ENCODE results near the gene INSIG2. TPM values are rescaled to one million over a fixed set of nuclear protein-coding genes. Genes with fewer than 3 reads are reported as not detected.

Gene INSIG2
- total RNA-seq, 1 experiment from 2014 or later, result 10.7 TPM

DNA sequence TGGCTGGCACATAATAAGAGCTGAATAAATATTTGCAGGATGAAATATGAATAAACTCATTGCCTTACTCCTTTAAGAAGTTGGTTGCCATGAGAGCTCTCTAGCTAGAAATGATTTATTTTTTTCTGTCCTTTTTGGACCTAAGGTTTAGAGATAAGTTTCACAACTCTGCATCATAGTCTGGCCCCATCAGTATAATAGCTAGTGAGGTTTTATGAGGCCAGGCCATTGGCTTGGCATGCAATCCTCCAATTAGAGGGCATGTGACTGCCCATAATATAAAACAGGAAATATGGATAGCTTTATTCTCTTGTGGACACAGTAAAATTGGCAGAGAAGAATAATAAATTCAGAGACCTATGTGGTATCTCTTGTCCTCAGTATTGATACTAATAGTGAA is 26.2 kb upstream of the INSIG2 start (continued):
- TF ChIP-seq, protein P1, sequence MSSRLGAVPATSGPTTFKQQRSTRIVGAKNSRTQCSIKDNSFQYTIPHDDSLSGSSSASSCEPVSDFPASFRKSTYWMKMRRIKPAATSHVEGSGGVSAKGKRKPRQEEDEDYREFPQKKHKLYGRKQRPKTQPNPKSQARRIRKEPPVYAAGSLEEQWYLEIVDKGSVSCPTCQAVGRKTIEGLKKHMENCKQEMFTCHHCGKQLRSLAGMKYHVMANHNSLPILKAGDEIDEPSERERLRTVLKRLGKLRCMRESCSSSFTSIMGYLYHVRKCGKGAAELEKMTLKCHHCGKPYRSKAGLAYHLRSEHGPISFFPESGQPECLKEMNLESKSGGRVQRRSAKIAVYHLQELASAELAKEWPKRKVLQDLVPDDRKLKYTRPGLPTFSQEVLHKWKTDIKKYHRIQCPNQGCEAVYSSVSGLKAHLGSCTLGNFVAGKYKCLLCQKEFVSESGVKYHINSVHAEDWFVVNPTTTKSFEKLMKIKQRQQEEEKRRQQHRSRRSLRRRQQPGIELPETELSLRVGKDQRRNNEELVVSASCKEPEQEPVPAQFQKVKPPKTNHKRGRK (CRISPR knock-in tag; IDR thresholded peaks at IDR 0.05; ENCODE audit: borderline replicate concordance), result no peak

DNA sequence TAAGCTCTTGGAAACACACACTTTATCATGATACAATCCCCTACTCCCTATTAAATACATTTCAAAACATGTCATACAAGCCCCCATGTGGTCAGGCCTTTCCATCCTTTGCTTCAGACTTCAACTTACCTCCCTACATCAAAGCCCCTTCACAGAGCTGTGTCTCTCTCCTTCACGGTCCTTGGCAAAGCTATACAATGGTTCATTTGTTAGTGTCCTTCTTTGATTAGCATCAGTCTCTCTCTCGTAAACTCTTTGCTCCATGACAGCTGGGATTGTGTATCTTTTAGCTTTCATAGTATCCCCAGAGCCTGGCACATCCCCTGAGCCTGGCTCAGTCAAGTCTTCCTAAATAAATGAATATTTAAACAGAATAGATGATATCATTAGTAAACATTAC is 25.6 kb upstream of the INSIG2 start:
- ATAC-seq (no peak), DNase-seq (ENCODE audit: low spot score) (no peak)
- no peaks in the 10 kb centered on the region; the same call in 1 of the 2 replicates for H3K27me3 Mint-ChIP-seq (ENCODE audit: low read depth)
- no peak overlapping the region for H3K4me3 Mint-ChIP-seq
- POLR2A ChIA-PET, result no interaction called here
- no peaks in the 10 kb centered on the region for H3K9me3 Mint-ChIP-seq
- H3K27ac Mint-ChIP-seq, result no peak overlapping the region
- peaks cover 2% of the 10 kb centered on the region; the same call in 1 of the 2 replicates for H3K4me1 Mint-ChIP-seq
- CTCF ChIA-PET, result interaction anchor here (1.0 to 3.0 kb wide), 3 partner anchors 16 to 59 kb away, joined by 4 to 15 read pairs (median 4); no protein-coding TSS in a partner anchor
- TF ChIP-seq, protein P2, sequence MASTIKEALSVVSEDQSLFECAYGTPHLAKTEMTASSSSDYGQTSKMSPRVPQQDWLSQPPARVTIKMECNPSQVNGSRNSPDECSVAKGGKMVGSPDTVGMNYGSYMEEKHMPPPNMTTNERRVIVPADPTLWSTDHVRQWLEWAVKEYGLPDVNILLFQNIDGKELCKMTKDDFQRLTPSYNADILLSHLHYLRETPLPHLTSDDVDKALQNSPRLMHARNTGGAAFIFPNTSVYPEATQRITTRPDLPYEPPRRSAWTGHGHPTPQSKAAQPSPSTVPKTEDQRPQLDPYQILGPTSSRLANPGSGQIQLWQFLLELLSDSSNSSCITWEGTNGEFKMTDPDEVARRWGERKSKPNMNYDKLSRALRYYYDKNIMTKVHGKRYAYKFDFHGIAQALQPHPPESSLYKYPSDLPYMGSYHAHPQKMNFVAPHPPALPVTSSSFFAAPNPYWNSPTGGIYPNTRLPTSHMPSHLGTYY (CRISPR knock-in tag; IDR thresholded peaks at IDR 0.05), result no peak
- TF ChIP-seq ZNF396 (CRISPR knock-in tag; IDR thresholded peaks at IDR 0.05; ENCODE audit: borderline replicate concordance) (no peak), NFYB (CRISPR knock-in tag; conservative IDR thresholded peaks at IDR 0.05; ENCODE audit: low read depth) (no peak), SMAD3 (CRISPR knock-in tag; IDR thresholded peaks at IDR 0.05; ENCODE audit: borderline replicate concordance) (no peak), JUN (CRISPR knock-in tag; IDR thresholded peaks at IDR 0.05) (no peak), GABPB1 (CRISPR knock-in tag; IDR thresholded peaks at IDR 0.05) (no peak), GTF2I (CRISPR knock-in tag; conservative IDR thresholded peaks at IDR 0.05) (no peak), RORB (CRISPR knock-in tag; IDR thresholded peaks at IDR 0.05) (no peak), NR3C1 (CRISPR knock-in tag; conservative IDR thresholded peaks at IDR 0.05; ENCODE audit: low read depth) (no peak), ELF4 (CRISPR knock-in tag; IDR thresholded peaks at IDR 0.05; ENCODE audit: low read depth) (no peak), EMX1 (CRISPR knock-in tag; IDR thresholded peaks at IDR 0.05) (no peak), KAT7 (CRISPR knock-in tag; IDR thresholded peaks at IDR 0.05; ENCODE audit: borderline replicate concordance) (no peak)
- TF ChIP-seq, protein P3, sequence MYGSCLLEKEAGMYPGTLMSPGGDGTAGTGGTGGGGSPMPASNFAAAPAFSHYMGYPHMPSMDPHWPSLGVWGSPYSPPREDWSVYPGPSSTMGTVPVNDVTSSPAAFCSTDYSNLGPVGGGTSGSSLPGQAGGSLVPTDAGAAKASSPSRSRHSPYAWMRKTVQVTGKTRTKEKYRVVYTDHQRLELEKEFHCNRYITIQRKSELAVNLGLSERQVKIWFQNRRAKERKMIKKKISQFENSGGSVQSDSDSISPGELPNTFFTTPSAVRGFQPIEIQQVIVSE (CRISPR knock-in tag; IDR thresholded peaks at IDR 0.05; ENCODE audit: borderline replicate concordance), result no peak
- TF ChIP-seq, protein P1 (CRISPR knock-in tag; IDR thresholded peaks at IDR 0.05; ENCODE audit: borderline replicate concordance), result no peak
- no peaks in the 10 kb centered on the region for H3K36me3 Mint-ChIP-seq

DNA sequence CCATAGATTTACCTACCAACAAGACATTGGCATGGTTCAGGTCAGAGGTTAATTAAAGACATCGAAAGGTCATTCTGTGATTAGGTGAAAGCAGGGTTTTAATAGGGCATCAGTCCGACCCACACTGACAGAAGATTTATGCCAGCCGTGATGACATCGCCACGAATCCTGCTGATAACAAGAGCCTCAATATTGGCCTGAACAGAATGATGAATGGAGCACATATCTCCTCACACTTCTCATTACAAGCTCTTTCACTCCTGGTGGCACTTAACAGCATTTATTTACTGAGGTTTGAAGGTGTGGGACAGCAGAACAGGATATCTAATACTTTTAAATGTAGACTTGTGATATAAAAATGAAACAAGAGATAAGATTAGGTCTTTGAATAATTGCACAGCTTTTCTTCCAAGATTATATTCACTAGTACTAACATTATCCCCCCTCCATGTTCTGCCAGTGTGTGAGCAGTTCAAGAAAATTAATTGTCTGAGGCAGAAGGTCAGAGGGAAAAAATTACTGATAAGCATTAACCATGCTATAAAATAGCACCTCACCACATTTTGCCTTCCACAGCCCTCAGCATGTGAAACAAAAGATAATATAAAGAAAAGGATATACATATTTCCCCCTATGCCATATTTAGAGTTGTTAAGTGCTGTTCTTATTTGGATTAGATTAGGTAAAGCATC is 23.1 kb upstream of the INSIG2 start:
- POLR2A ChIA-PET, result no interaction called here
- ATAC-seq (no peak), DNase-seq (ENCODE audit: low spot score) (no peak)
- Mint-ChIP-seq H3K27ac (no peak overlapping the region), H3K4me1 (peaks cover 2% of the 10 kb centered on the region; the same call in 1 of the 2 replicates), H3K9me3 (no peaks in the 10 kb centered on the region), H3K4me3 (no peak overlapping the region), H3K27me3 (ENCODE audit: low read depth) (no peaks in the 10 kb centered on the region; the same call in 1 of the 2 replicates), H3K36me3 (no peaks in the 10 kb centered on the region)
- CTCF ChIA-PET, result interaction anchor here (1.7 kb wide), 1 partner anchor 32 kb away, joined by 4 read pairs; no protein-coding TSS in a partner anchor
- TF ChIP-seq, protein P4, sequence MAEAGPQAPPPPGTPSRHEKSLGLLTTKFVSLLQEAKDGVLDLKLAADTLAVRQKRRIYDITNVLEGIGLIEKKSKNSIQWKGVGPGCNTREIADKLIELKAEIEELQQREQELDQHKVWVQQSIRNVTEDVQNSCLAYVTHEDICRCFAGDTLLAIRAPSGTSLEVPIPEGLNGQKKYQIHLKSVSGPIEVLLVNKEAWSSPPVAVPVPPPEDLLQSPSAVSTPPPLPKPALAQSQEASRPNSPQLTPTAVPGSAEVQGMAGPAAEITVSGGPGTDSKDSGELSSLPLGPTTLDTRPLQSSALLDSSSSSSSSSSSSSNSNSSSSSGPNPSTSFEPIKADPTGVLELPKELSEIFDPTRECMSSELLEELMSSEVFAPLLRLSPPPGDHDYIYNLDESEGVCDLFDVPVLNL (CRISPR knock-in tag; IDR thresholded peaks at IDR 0.05; ENCODE audit: borderline replicate concordance, low read depth), result no peak
- TF ChIP-seq, protein P5, sequence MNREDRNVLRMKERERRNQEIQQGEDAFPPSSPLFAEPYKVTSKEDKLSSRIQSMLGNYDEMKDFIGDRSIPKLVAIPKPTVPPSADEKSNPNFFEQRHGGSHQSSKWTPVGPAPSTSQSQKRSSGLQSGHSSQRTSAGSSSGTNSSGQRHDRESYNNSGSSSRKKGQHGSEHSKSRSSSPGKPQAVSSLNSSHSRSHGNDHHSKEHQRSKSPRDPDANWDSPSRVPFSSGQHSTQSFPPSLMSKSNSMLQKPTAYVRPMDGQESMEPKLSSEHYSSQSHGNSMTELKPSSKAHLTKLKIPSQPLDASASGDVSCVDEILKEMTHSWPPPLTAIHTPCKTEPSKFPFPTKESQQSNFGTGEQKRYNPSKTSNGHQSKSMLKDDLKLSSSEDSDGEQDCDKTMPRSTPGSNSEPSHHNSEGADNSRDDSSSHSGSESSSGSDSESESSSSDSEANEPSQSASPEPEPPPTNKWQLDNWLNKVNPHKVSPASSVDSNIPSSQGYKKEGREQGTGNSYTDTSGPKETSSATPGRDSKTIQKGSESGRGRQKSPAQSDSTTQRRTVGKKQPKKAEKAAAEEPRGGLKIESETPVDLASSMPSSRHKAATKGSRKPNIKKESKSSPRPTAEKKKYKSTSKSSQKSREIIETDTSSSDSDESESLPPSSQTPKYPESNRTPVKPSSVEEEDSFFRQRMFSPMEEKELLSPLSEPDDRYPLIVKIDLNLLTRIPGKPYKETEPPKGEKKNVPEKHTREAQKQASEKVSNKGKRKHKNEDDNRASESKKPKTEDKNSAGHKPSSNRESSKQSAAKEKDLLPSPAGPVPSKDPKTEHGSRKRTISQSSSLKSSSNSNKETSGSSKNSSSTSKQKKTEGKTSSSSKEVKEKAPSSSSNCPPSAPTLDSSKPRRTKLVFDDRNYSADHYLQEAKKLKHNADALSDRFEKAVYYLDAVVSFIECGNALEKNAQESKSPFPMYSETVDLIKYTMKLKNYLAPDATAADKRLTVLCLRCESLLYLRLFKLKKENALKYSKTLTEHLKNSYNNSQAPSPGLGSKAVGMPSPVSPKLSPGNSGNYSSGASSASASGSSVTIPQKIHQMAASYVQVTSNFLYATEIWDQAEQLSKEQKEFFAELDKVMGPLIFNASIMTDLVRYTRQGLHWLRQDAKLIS (CRISPR knock-in tag; IDR thresholded peaks at IDR 0.05; ENCODE audit: borderline replicate concordance), result no peak
- TF ChIP-seq NFE2L1 (CRISPR knock-in tag; IDR thresholded peaks at IDR 0.05) (no peak), ZNF317 (CRISPR knock-in tag; IDR thresholded peaks at IDR 0.05; ENCODE audit: borderline replicate concordance, low read depth) (no peak), FOXJ3 (CRISPR knock-in tag; IDR thresholded peaks at IDR 0.05; ENCODE audit: borderline replicate concordance) (no peak), ZNF263 (CRISPR knock-in tag; IDR thresholded peaks at IDR 0.05; ENCODE audit: low read depth) (no peak), TEAD4 (CRISPR knock-in tag; IDR thresholded peaks at IDR 0.05) (no peak)
- TF ChIP-seq, protein P6, sequence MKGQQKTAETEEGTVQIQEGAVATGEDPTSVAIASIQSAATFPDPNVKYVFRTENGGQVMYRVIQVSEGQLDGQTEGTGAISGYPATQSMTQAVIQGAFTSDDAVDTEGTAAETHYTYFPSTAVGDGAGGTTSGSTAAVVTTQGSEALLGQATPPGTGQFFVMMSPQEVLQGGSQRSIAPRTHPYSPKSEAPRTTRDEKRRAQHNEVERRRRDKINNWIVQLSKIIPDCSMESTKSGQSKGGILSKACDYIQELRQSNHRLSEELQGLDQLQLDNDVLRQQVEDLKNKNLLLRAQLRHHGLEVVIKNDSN (CRISPR knock-in tag; IDR thresholded peaks at IDR 0.05), result no peak

Measured in WTC11 (cell line).